GM18498 (cell line): ENCODE data around the gene PLCE1.
"Not testable (repeated sequence)": the region's sequence is repeated elsewhere in the genome, so short reads cannot be mapped to it uniquely, and the experiment has no call there.

Experiments
- ATAC-seq: cut with Tn5 transposase; IDR thresholded peaks from one replicate; pipeline ENCODE4 v1.9.1; 2021; ENCODE audit warnings: mild to moderate bottlenecking, moderate library complexity; ENCODE audit not compliant: unreplicated experiment

Gene PLCE1

GRCh38 chr10:93993782-93994437 is at the start of gene PLCE1:
Gene PLCE1, plus strand, starts transcription at chr10:93993931. Its CDS starts 37,116 bp downstream, at chr10:94031047.
- ATAC-seq: peak; percentile 71

DNA sequence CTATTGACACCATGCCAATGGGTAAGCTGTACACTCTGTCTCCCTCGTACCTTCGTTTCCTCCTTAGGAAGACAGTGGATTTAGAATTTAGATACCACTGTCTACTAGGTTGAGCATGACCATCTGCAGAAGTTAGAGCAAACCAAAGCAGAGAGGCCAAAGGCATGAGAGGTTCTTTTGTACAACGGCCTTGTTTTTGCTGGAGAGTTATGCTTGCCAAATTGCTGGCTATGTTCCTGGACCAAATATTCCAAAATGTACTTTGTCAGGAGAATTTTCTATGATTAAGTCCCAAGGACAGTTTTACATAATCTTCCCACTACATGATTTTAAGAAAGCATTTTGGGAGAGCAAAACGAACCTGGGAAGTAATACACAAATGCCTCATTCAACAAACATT is 47.9 kb upstream of the PLCE1 start:
- no peak for ATAC-seq

- no peak for ATAC-seq
Observed at GRCh38 chr10:93947055-93947454, 46.7 kb upstream of the PLCE1 start.

DNA sequence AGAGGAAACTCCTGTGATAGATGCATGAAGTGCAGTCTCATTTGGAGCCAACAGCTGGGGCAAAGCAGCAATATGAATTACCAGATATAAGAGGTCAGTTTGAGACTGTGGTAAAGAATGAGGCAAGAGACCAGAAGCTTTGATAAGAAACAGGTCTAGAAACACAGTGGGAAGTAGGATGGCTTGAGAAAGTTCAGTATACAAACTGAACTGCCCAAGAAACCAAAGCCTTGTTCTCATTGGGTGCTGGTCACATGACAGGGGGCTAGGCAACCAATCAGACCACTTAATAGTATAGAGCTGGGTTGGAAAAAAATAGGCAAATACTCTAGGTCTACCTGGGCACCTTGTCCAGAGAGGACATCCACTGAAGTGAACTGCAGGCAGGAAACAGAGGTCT is 46.2 kb upstream of the PLCE1 start:
- ATAC-seq: no peak

GRCh38 chr10:93951905-93952304 is 41.8 kb upstream of the PLCE1 start:
- no peak for ATAC-seq

- ATAC-seq: no peak
Observed at GRCh38 chr10:93954299-93954698, 39.4 kb upstream of the PLCE1 start.

DNA sequence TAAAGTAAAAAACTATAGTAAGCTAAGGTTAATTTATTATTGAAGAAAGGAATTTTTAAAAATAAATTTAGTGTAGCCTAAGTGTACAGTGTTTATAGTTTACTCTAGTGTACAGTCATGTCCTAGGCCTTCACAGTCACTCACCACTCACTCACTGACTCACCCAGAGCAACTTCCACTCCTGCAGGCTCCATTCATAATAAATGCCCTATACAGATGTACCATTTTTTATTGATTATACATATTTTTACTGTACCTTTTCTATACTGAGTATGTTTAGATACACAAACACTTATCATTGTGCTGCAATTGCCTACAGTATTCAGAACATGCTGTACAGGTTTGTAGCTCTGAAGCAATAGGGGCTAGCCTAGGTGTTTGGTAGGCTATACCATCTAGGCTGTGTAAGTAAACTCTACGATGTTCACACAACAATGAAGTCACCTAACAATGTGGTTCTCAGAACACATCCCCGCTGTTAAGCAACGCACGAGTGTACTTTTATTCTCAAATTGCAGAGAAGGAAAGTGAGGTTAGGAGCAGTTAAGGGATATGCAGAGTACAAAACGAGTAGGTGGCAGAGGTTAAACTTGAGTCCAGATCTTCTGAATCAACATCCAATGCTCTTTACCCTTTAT is 38.9 kb upstream of the PLCE1 start:
- ATAC-seq: no peak

DNA sequence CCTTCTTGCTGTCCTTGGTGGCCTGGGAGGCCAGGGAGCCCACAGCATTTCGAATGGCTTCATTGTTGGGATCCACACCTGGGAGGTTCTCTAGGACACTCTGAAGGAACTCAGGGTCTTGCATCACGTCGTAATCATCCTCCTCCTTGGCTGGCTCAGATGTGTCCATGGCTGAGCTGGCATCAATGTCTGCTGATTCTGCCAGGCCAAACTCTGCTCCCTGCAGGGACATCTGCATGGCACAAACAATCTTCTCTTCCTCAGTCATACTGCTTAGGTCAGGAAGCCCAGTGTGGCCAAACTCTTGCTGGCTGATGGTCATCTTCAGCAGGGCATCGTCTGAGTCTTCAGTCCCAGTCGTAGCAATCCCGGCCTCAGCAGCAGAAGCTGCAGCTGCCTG is 34.9 kb upstream of the PLCE1 start:
- no peak for ATAC-seq

DNA sequence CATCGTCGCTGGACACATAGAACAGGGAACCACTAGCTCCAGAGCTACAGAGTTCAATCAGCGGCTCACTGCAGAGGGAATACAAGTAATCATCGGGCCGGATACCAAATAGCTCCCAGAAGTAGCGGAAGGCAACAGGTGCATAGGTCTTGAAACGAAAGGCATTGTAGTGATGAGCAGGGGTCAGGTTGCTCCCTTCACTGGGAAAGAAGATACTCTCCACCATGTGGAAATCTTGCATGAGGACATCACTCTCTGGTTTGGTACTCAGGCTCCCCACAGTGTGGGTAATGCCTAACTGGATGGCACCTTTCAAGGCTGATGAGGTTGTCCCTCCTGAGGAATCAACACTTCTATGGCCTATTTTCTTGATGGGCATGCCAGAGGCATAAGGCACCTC is 32.7 kb upstream of the PLCE1 start:
- not testable (repeated sequence) for ATAC-seq

- no peak for ATAC-seq
Observed at GRCh38 chr10:93962973-93963372, 30.8 kb upstream of the PLCE1 start.

GRCh38 chr10:93963434-93963833 is 30.3 kb upstream of the PLCE1 start:
- no peak for ATAC-seq

GRCh38 chr10:93965911-93966310 is 27.8 kb upstream of the PLCE1 start:
- no peak for ATAC-seq

DNA sequence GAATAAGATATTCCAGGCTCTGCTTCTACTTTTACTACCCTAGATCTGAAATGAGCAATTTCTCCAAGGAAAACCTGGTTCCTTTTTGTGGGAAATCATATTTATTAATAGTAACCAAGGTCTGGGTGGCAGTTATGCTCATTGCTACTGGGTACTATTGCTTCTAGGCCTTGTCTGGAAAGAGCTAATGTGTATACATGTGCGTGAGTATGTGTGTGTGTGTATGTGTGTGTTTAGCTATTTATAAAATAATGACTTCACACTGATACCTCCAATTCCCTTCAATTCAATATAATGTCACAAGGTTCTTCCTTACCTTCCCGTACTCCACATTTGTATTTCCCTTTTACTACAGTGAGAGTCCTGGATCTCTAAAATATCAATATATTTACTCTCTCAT is 26.0 kb upstream of the PLCE1 start:
- ATAC-seq: no peak

GRCh38 chr10:93968540-93968945 is 25.2 kb upstream of the PLCE1 start:
- no peak for ATAC-seq

DNA sequence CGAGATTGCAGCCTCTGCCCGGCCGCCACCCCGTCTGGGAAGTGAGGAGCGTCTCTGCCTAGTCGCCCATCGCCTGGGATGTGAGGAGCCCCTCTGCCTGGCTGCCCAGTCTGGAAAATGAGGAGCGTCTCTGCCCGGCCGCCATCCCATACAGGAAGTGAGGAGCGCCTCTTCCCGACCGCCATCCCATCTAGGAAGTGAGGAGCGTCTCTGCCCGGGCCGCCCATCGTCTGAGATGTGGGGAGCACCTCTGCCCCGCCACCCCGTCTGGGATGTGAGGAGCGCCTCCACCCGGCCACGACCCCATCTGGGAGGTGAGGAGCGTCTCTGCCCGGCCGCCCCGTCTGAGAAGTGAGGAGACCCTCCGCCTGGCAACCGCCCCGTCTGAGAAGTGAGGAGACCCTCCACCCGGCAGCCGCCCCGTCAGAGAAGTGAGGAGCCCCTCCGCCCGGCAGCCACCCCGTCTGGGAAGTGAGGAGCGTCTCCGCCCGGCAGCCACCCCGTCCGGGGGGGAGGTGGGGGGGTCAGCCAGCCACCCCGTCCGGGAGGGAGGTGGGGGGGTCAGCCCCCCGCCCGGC is 23.2 kb upstream of the PLCE1 start:
- not testable (repeated sequence) for ATAC-seq

DNA sequence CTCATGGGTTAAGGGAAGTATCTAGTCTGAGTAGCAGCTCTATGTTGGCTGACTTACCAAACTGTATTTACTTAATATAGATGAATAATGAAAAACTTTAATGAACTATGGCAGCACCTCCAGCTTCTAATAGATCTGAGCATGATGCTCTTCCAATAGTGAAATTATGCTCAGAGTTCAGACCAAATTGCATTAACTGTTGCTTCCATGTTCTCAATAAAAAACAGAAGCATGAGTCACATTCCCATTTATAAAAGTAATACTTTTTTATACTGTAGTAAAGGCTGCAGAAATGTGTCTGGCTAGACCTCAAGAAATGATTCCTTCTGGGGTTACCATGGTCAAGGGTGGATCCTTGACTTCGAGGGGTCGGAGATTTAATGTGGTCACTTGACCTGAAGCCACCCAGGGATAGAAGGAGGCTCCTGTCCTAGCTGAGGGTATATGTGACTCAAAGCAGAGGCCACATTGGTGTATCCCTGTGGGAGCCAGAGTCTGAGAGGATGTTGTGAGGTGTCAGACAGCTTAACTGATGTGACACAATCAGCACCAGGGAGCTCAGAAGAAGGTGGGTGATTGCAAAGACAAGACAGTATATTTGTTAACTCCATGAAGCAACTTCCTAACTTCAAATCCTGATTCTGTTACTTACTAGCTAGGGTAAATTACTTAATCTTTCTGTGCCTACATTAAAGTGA is 19.8 kb upstream of the PLCE1 start:
- ATAC-seq: no peak

DNA sequence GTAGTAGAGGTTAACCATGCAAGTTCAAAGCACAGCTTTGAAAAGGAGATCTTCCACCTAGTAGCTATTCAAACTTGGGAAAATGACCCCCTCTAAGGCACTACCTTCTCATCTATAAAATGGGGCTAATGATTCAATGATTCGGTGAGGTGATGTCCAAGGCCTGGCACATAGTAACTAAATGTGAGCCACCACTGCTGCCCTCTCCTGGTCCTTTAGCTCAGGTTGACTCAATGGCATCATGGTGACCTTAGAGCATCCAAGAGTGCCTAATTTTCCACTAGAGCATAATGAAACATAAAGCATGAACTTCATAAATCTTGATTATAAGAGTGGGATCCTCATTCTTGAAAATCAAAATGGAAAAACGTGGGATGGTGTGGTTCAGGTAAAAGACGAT is 16.3 kb upstream of the PLCE1 start:
- ATAC-seq: no peak

- no peak for ATAC-seq
Observed at GRCh38 chr10:93980486-93980885, 13.2 kb upstream of the PLCE1 start.

DNA sequence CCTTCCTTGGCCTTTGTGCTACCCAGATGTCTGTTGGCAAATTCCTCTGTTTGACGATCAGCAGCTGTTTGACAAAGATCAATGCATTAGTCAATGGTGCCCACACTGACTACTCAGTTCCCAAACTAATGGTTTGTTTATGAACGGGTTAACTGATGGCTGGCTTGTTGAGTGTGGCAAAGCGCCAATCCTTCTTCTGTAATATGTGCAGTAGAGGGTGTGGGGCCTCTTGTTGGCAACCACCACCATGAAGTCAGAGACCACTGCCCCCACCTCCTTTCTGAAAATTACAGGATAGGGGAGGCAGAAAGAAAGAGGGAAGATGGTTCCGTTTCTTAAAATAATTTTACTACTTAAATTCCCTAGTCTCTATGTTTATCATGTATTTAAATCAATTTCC is 2.6 kb upstream of the PLCE1 start:
- ATAC-seq: no peak

- no peak for ATAC-seq
Observed at GRCh38 chr10:93991596-93992284, 2.0 kb upstream of the PLCE1 start.

DNA sequence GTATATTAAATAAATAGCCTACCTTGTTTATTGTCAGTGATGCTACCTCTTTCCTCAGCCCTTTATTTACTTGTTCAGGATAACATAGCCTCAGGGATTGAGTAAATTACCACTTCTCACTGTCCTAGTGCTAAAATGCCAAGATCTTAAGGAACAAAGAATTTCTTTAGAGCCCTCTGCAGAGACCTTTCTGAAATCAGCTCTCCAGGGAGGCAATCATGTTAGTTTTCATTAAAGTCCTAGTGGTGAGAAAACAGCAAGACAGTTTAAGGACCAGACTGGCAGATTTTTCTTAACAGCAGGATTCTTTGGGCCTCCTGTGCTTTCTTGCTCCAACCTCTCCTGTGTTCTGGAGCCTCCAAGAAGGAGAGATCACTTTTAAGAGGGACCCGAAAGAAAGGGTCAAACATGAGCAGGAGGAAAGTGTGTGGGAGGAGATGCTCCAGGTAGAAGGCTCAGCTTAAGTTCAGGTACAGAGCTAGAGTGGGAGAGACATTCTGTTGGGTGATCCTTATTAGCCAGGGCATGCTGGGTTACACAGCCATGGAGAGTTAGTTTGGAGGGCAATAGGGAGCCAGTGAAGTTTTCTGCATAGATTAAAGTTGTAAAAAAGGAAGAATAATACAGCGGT is 1.2 kb upstream of the PLCE1 start:
- no peak for ATAC-seq
